ENCODE measurements around the gene ZSWIM6.
A peak's percentile ranks its signal among the peaks of the same experiment; 100 is the strongest.
"Not testable (repeated sequence)": the region's sequence is repeated elsewhere in the genome, so short reads cannot be mapped to it uniquely, and the experiment has no call there.

The ZSWIM6 gene

DNA sequence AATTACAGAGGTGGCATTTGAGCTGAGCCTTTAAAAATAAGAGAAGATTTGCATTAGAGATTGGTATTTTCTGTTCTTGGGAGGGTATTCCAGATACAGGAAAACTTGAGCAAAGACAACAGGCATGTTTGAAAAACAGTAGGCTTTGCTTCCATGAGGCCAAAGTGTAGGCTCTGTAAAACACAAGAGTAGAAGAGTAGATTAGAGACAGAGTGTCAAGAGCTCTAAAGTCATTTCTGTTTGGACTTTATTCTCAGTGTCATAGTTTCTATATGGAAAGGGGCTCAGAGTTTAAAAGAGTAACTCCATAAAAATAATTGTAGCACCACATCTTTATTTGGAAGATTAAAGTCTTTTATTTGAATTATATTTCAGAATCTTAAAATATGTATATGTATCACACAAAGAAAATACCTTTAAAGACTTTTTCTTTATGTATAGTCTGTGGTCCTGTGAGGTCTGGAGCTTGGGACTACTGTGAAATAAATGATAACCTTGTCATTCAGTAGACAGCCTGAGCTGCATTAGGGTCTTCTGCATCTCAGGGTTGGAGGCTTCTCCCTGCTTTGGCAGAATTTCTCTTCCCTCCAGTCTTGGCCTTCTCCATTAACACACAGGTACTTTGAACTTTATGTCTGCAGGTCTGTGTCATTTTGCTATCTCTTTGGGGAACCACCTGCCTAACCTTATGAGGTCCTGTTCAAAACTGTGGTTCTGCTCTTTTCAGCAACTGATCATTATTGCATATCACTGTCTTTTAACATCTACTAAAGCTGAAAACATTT is 73.6 kb downstream of the ZSWIM6 start:
- DNase-seq (ENCODE audit: low read depth in 1 of 2, low spot score in 1 of 2) = no peak

GRCh38 chr5:61406497-61406896 is 74.4 kb downstream of the ZSWIM6 start:
- DNase-seq (ENCODE audit: low read depth in 1 of 2, low spot score in 1 of 2) = not testable (repeated sequence)

GRCh38 chr5:61407706-61408270 is 75.7 kb downstream of the ZSWIM6 start:
- DNase-seq (ENCODE audit: low read depth in 1 of 2, low spot score in 1 of 2) = no peak

DNA sequence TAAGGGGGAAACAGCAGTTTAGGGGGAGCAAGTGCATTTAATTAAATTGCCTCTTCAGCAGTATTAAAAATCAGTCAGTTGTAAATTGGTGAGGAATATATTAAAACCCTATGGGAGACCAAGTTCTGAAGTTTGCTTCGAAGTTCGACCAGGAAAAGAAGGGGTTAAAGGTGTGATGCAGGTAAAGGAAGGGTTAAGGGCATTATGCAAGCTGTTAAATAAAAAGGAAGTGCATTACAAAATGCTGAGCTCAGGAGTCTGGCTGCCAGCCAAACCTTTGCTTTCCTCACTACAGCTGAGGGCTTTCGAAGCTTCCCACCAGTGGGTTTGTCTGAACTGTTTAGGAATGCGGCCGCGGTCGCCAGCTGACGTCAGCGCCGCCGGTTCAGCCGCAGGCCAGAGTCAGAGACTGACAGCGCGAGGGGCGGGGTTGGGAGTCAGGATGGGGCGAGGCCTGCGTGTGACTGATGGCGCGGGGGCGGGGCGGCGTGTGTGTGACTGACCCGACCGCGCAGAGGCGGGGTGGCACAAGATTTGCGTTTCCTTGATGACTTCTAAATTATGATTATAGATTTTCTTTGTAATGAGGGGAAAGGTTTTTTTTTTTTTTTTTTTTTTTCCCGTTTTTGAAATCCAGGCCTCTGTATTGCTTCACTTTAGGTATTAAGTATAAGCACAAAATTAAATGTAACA is 76.6 kb downstream of the ZSWIM6 start:
- DNase-seq (ENCODE audit: low read depth in 1 of 2, low spot score in 1 of 2) = peak; percentile 88 to 94

DNA sequence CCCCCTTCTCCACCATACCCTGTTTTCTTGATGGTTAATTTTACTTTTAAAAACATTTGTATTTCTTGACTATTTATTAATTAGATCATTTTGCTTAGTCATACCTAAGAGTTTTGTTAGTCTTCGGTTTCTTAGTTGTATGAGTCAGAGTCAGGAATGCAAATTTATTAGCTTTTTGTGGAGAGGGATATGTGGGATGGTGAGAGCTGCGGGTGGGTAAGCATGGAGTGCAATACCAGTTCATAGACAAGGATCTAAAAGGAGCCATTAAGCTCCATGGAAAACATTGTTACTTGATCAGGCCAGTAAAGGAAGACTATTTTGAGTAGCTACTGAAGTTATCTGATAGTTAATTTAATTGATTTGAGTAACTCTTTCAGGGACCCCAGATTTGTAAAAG is 77.5 kb downstream of the ZSWIM6 start:
- DNase-seq (ENCODE audit: low read depth in 1 of 2, low spot score in 1 of 2) = no peak

- DNase-seq (ENCODE audit: low read depth in 1 of 2, low spot score in 1 of 2) = no peak
Measured at GRCh38 chr5:61410811-61411210, 78.8 kb downstream of the ZSWIM6 start.

DNA sequence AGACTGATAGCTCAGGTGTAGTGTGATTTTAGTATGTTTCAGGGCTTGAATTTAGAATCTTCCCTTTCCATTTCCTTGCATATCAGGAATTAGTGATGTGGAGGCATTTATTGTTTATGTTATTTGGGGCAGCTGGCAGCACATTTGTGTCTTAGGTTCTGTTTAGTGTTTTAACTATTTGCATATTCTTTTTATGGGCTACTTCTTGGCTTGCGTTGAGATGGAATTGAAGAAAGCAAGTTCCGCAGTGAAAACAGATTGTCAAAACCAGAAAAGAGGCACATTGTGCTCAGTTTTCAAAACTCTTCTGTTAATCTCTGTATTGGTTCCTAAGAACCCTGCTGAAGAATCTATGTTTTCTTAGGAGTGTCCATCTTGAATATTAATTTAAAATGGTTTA is 80.3 kb downstream of the ZSWIM6 start:
- DNase-seq (ENCODE audit: low read depth in 1 of 2, low spot score in 1 of 2) = no peak

GRCh38 chr5:61413205-61413604 is 81.1 kb downstream of the ZSWIM6 start:
- DNase-seq (ENCODE audit: low read depth in 1 of 2, low spot score in 1 of 2) = not testable (repeated sequence)

DNA sequence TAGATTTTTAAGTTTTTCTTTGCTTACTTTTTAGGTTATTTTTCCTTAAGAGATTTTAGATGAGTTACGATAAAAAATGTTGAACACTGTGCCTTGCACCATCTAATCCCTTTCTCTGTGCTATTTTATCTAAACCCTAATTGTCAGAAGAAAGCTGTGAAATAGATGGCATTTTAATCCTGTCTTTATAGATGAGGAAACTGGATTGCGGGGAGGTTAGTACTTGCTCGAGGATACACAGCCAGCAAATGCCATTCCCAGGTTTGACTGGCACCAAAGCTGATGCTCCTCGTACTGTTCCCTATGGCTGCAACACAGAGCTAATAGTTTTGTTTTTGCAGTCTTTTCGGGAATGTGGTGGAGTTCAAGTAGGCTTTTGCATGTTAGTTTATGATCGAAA is 82.7 kb downstream of the ZSWIM6 start:
- DNase-seq (ENCODE audit: low read depth in 1 of 2, low spot score in 1 of 2) = no peak

DNA sequence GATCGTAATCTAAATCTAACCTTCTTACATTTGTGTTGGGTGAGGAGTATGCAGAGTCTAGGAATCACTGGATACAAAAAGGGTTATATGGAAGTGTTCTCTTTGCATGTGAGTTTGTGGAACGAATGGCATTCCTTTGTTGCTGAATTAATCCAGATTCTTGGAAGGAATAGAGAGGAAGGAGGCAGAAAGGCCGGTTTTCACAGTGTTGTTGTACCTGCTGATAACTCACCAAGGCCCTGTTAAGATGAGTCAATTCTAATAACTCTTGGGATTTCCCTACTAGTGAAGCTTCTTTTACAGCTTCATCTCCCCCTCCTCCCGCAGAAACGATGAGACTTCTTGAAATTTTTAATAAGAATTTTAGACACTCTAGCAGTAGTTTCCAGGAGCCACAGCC is 84.0 kb downstream of the ZSWIM6 start:
- no peak for DNase-seq (ENCODE audit: low read depth in 1 of 2, low spot score in 1 of 2)

DNA sequence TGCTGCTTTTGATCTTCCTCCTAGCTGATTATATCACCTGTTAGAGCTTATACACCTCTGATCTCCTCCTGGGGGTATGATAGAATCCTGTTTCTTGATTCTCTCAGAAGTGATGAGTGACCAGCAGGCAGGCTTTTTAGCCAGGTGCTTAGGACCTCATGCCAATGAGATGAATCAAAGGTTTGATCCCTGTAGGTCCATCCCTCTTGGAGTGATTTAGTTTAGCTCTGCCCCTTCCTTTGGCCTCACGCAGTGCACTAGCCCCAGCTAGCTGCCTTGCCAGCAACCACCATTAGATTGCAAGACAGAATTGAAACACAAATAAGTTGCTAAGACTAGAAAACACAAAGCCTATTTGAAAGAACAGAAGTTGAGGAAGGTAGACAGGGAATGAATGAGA is 84.4 kb downstream of the ZSWIM6 start:
- DNase-seq (ENCODE audit: low read depth in 1 of 2, low spot score in 1 of 2) = no peak

DNA sequence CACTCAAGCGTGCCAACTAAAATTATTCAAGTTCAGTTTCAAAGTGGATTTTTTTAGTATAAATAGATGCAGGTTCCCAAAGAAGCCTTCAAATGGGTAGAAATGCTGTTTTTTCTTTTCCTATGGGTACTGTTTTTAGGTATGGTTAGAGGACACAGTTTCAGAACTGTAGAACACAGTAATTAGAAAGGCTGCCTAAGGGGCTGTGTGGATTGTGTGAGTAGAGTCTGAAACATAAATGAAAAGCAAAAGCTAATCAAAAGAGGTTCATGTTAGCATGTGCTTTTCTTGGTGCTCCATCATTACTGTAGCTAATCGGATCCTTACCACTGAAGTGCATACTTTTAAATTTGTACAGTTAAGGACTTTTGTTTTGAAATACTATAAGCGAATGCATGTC is 85.3 kb downstream of the ZSWIM6 start:
- no peak for DNase-seq (ENCODE audit: low read depth in 1 of 2, low spot score in 1 of 2)

DNA sequence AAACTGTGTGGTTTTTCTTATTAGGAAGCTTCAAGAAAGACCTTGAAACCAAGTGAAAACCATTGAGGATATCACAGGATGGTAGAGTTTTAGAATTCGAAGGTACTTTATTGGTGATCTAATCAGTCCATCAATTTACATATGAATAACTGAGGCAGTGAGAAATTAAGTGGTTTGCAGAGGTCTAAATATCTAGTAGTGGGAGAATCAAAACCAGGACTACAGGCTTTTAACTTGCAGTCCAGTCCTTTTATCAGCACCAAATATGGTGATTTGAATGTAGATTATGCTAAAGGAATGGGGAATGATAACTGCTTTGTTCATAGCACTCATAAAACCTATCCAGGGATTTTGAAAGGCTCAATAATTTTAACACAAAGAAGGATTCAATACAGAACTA is 85.8 kb downstream of the ZSWIM6 start:
- no peak for DNase-seq (ENCODE audit: low read depth in 1 of 2, low spot score in 1 of 2)

GRCh38 chr5:61419106-61419505 is 87.0 kb downstream of the ZSWIM6 start:
- DNase-seq (ENCODE audit: low read depth in 1 of 2, low spot score in 1 of 2) = no peak

GRCh38 chr5:61420016-61420415 is 88.0 kb downstream of the ZSWIM6 start:
- no peak for DNase-seq (ENCODE audit: low read depth in 1 of 2, low spot score in 1 of 2)

GRCh38 chr5:61421262-61421661 is 89.2 kb downstream of the ZSWIM6 start:
- not testable (repeated sequence) for DNase-seq (ENCODE audit: low read depth in 1 of 2, low spot score in 1 of 2)

DNA sequence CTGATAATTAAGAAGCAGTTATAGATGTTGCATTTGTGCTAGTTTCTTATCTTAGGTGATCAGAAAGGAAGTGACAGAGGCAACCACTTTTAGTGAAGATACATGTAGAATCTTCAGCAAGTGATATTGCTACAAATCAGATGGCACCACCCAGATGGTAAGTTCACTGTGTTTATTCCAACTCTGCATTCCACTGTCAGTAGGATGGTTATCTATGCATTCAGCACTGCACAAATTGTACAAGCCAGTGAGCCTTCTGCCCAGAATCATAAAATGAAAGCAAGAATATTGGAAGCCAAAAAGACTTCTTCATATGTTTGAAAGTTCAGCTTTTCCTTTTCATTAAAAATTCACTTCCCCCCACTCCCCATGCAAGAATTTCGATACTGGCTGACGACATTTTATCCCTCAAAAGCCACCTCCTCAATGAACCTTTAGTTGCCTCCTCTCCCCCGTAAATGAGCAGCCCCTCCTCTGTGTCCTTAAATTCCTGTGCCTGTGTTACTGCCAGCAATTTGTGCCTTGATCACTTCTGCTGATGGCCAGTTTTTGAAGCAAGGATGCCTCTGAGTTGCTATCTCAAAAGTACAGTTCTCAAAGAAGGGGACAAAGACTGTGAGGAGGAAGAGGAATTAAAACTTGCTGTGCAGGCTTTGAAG is 91.6 kb downstream of the ZSWIM6 start:
- no peak for DNase-seq (ENCODE audit: low read depth in 1 of 2, low spot score in 1 of 2)

DNA sequence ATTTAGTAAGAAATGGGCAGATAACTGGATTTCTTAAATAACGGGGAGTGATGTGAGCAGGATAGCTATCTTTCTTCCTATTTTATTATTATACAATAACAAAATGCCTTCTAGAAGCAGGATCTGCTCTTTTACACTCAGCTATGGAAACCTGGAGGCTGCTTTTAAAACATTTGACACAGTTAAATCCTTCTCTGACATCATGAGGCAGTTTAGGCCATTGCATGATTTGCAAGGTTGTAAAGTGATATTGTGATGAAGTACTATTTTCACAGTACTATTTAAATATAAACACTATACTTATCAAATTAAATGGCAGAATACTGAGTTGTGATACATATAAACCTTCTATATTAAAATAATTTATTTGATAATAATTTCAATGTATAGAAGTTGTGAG is 93.9 kb downstream of the ZSWIM6 start:
- DNase-seq (ENCODE audit: low read depth in 1 of 2, low spot score in 1 of 2) = no peak

GRCh38 chr5:61429906-61430305 is 97.8 kb downstream of the ZSWIM6 start:
- DNase-seq (ENCODE audit: low read depth in 1 of 2, low spot score in 1 of 2) = no peak

DNA sequence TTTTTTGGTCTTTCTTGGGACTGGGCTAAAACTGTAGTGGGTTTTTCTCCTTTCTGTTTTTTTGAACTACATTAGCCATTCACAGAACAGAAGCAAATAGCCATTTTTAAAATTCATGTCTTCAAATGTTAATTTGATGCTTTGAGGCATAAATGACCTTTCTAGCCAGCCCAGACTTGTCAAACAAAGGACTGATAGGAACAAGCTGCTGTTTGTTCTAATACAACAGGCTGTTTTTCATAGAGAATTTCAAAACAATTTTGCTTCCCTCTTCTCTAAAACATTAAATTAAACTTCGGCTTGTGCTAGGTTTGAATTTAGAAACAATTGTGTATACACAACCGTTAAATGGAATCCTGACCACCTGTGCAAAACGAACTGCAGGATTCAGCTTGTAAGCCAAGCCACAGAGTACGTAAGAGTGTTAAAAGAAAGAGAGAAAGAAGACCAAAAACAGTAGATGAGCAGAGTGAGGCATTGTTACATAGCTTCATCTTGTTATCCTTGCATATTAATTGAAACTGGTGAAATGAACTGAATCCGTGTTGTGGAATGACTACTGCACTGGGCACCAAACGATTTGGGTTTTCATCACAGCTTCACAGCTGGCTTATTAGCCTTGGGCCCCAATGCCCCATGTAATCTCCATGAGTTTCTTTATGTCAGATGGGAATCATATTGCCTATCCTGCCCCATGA is 100.0 kb downstream of the ZSWIM6 start:
- DNase-seq (ENCODE audit: low read depth in 1 of 2, low spot score in 1 of 2) = no peak

DNA sequence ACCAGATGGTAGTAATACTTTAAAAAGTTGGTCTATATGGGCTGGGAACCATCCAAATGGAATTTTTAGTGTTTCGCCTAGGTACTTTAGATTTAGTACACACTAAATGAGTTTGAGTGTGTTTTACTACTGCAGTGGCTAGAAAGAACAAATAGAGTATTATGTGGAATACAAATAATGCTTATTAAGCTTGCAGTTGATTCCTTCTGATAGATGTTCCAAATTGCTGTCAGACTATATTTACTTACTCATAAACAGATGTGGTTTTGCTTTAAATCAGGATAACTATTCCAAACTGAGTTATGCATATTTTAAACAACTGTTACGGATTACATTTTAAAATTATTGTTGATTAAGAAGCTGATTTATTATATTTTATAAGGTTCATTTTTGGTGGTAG is 103.3 kb downstream of the ZSWIM6 start:
- DNase-seq (ENCODE audit: low read depth in 1 of 2, low spot score in 1 of 2) = no peak

Measured in stimulated activated CD4-positive, alpha-beta T cell treated with anti-CD3 and anti-CD28 coated beads, Interleukin-15, amount 100 ng/mL, for 1 hour (primary cell).